GM21515 (cell line): ENCODE measurements around the gene SLC5A2.
"Not testable (repeated sequence)": the region's sequence is repeated elsewhere in the genome, so short reads cannot be mapped to it uniquely, and the experiment has no call there.

ENCODE experiments used
- ATAC-seq: cut with Tn5 transposase; IDR thresholded peaks from one replicate; pipeline ENCODE4 v1.9.1; 2021; ENCODE audit not compliant: unreplicated experiment

The SLC5A2 gene

GRCh38 chr16:31491778-31492418 is 9.0 kb downstream of the SLC5A2 start:
- ATAC-seq: no peak

- ATAC-seq: no peak
These were observed 10.7 kb downstream of the SLC5A2 start for GRCh38 chr16:31493506-31494125.

GRCh38 chr16:31496670-31497069 is 13.7 kb downstream of the SLC5A2 start:
- no peak for ATAC-seq

GRCh38 chr16:31498493-31498892 is 15.6 kb downstream of the SLC5A2 start:
- ATAC-seq: no peak

GRCh38 chr16:31499928-31500327 is 17.0 kb downstream of the SLC5A2 start:
- no peak for ATAC-seq

GRCh38 chr16:31501226-31501965 is 18.5 kb downstream of the SLC5A2 start:
- no peak for ATAC-seq

GRCh38 chr16:31501966-31502348 is 19.0 kb downstream of the SLC5A2 start:
- ATAC-seq: no peak

- no peak for ATAC-seq
These were observed 20.1 kb downstream of the SLC5A2 start for GRCh38 chr16:31502981-31503380.

- not testable (repeated sequence) for ATAC-seq
These were observed 20.6 kb downstream of the SLC5A2 start for GRCh38 chr16:31503555-31503954.

- ATAC-seq: no peak
These were observed 21.2 kb downstream of the SLC5A2 start for GRCh38 chr16:31504159-31504558.

GRCh38 chr16:31505483-31505882 is 22.6 kb downstream of the SLC5A2 start:
- ATAC-seq: no peak

- no peak for ATAC-seq
These were observed 24.6 kb downstream of the SLC5A2 start for GRCh38 chr16:31507617-31507928.

- ATAC-seq: peak; percentile 86
These were observed 25.2 kb downstream of the SLC5A2 start, which contains the start of gene RUSF1 for GRCh38 chr16:31507929-31508705. Gene RUSF1 (minus strand): TSS chr16:31508391. CDS start chr16:31508373, 18 bp downstream.

- ATAC-seq: no peak
These were observed 25.8 kb downstream of the SLC5A2 start for GRCh38 chr16:31508706-31509195.

- no peak for ATAC-seq
These were observed 30.2 kb downstream of the SLC5A2 start for GRCh38 chr16:31513126-31513525.

- no peak for ATAC-seq
These were observed 31.0 kb downstream of the SLC5A2 start for GRCh38 chr16:31513884-31514283.

GRCh38 chr16:31517800-31518402 is 35.0 kb downstream of the SLC5A2 start:
- no peak for ATAC-seq

GRCh38 chr16:31519759-31520431 is 37.0 kb downstream of the SLC5A2 start:
- ATAC-seq: no peak

GRCh38 chr16:31521368-31521767 is 38.4 kb downstream of the SLC5A2 start:
- no peak for ATAC-seq

- ATAC-seq: no peak
These were observed 39.1 kb downstream of the SLC5A2 start for GRCh38 chr16:31522071-31522470.
